GM12865 (cell line): ENCODE results near the gene SPACA5.
"Not testable (repeated sequence)": the region's sequence is repeated elsewhere in the genome, so short reads cannot be mapped to it uniquely, and the experiment has no call there.

Source experiments
- DNase-seq: peaks from one replicate; pipeline ENCODE4 v3.0.0; 2010; ENCODE audit warnings: low read depth
- H3K4me3 ChIP-seq: 2 replicates; pipeline ENCODE4 v1.5.1; 2011; ENCODE audit warnings: mild to moderate bottlenecking, low read depth, low read length, control low read depth
- CTCF ChIP-seq: IDR thresholded peaks from 2 replicates; pipeline ENCODE4 v1.5.1; 2011; ENCODE audit warnings: low read length, control low read depth, low read depth, inconsistent platforms; ENCODE audit not compliant: insufficient read depth; ENCODE audit errors: missing control alignments

Gene SPACA5

GRCh38 chrX:48006688-48007087 lies at the start of gene SPACA5:
Gene SPACA5 (plus strand): TSS chrX:48006988. CDS start chrX:48007803, 815 bp downstream.
- not testable (repeated sequence) for DNase-seq

GRCh38 chrX:47958206-47958605 lies 48.6 kb upstream of the SPACA5 start:
- not testable (repeated sequence) for DNase-seq, H3K4me3 ChIP-seq

More at GRCh38 chrX:48006688-48007087, at the start of gene SPACA5:
- not testable (repeated sequence) for H3K4me3 ChIP-seq

- TF ChIP-seq CTCF, result peak; percentile 0
- H3K4me3 ChIP-seq, result no peak overlapping the region
- no peak for DNase-seq
These were observed 47.9 kb upstream of the SPACA5 start for GRCh38 chrX:47958761-47959342.

- H3K4me3 ChIP-seq, result no peak overlapping the region
- DNase-seq, result no peak
- no peak for TF ChIP-seq CTCF
These were observed 46.4 kb upstream of the SPACA5 start for GRCh38 chrX:47960406-47960805.

GRCh38 chrX:47961830-47962229 lies 45.0 kb upstream of the SPACA5 start:
- not testable (repeated sequence) for H3K4me3 ChIP-seq, DNase-seq

- DNase-seq, H3K4me3 ChIP-seq: not testable (repeated sequence)
These were observed 41.3 kb upstream of the SPACA5 start for GRCh38 chrX:47965526-47965925.

GRCh38 chrX:47973235-47973634 lies 33.6 kb upstream of the SPACA5 start:
- H3K4me3 ChIP-seq, result no peak overlapping the region
- no peak for TF ChIP-seq CTCF
- DNase-seq, result no peak

- no peak overlapping the region for H3K4me3 ChIP-seq
- no peak for TF ChIP-seq CTCF
- no peak for DNase-seq
These were observed 30.3 kb upstream of the SPACA5 start for GRCh38 chrX:47976254-47977151.

- DNase-seq, result no peak
These were observed 15.3 kb upstream of the SPACA5 start for GRCh38 chrX:47991263-47992094.

More at GRCh38 chrX:47991263-47992094, 15.3 kb upstream of the SPACA5 start:
- H3K4me3 ChIP-seq, result no peak overlapping the region
- no peak for TF ChIP-seq CTCF
